Loucy (cell line): Measurements from ENCODE around the gene GREB1L.

Experiments
- H2AFZ ChIP-seq: fragments of 200-600 bp; sonication (generic); 2 replicates; pipeline ENCODE4 v1.6.0; 2016; ENCODE audit warnings: antibody characterized with exemption, mild to moderate bottlenecking, low read length, moderate library complexity
- H3F3A ChIP-seq: fragments of 200-600 bp; 2 replicates; pipeline ENCODE4 v1.6.0; 2016; ENCODE audit warnings: antibody characterized with exemption, low read depth, mild to moderate bottlenecking
- H3K27me3 ChIP-seq: fragments of 200-600 bp; sonication (generic); 2 replicates; pipeline ENCODE4 v1.6.1; 2014; ENCODE audit warnings: low read length, mild to moderate bottlenecking; ENCODE audit not compliant: insufficient read depth, poor library complexity, severe bottlenecking
- H3K36me3 ChIP-seq: fragments of 200-600 bp; sonication (generic); 2 replicates; pipeline ENCODE4 v1.6.1; 2016; ENCODE audit warnings: low read length; ENCODE audit not compliant: insufficient read depth
- H3K4me1 ChIP-seq: fragments of 200-600 bp; sonication (generic); 2 replicates; pipeline ENCODE4 v1.5.1; 2014; ENCODE audit warnings: low read length, mild to moderate bottlenecking; ENCODE audit not compliant: insufficient read depth, poor library complexity, severe bottlenecking
- H3K4me2 ChIP-seq: fragments of 200-600 bp; sonication (generic); 2 replicates; pipeline ENCODE4 v1.6.0; 2014; ENCODE audit warnings: antibody characterized with exemption, low read length, low read depth, mild to moderate bottlenecking; ENCODE audit not compliant: poor library complexity, severe bottlenecking
- H3K4me3 ChIP-seq: fragments of 200-600 bp; sonication (generic); 2 replicates; pipeline ENCODE4 v1.5.1; 2014; ENCODE audit warnings: low read length, mild to moderate bottlenecking, mixed read lengths; ENCODE audit not compliant: poor library complexity, severe bottlenecking
- H3K79me2 ChIP-seq: fragments of 200-600 bp; sonication (generic); 2 replicates; pipeline ENCODE4 v1.6.1; 2014; ENCODE audit warnings: low read length; ENCODE audit not compliant: insufficient read depth
- H3K9ac ChIP-seq: fragments of 200-600 bp; sonication (generic); 2 replicates; pipeline ENCODE4 v1.6.0; 2014; ENCODE audit warnings: mild to moderate bottlenecking, low read depth, low read length, moderate library complexity; ENCODE audit not compliant: poor library complexity, severe bottlenecking
- H3K9me2 ChIP-seq: fragments of 200-600 bp; sonication (generic); replicated peaks from 2 replicates; pipeline ENCODE4 v1.6.1; 2016; ENCODE audit warnings: low read depth, low read length, mixed read lengths
- H3K9me3 ChIP-seq: fragments of 200-600 bp; sonication (generic); 2 replicates; pipeline ENCODE4 v1.6.1; 2014; ENCODE audit warnings: mild to moderate bottlenecking, antibody characterized with exemption, low read length, low read depth; ENCODE audit not compliant: insufficient read depth
- H4K20me1 ChIP-seq: fragments of 200-600 bp; sonication (generic); 2 replicates; pipeline ENCODE4 v1.6.0; 2014; ENCODE audit warnings: antibody characterized with exemption, low read length, mild to moderate bottlenecking; ENCODE audit not compliant: insufficient read depth, poor library complexity, severe bottlenecking
- EZH2phosphoT487 ChIP-seq: fragments of 200-600 bp; IDR thresholded peaks from 2 replicates; pipeline ENCODE4 v1.6.1; 2018; ENCODE audit warnings: antibody characterized with exemption, mild to moderate bottlenecking, moderate library complexity, borderline replicate concordance
- TF ChIP-seq, protein P1 (sequence below): fragments of 200-600 bp; sonication (generic); conservative IDR thresholded peaks from 2 replicates; pipeline ENCODE4 v1.5.1; 2014; ENCODE audit warnings: mild to moderate bottlenecking, antibody characterized with exemption, low read length

GREB1L gene

GRCh38 chr18:21336846-21337245, 94.8 kb downstream of the GREB1L start:
- H3K4me2 ChIP-seq = no peak overlapping the region
- H3K27me3 ChIP-seq = no peaks in the 10 kb centered on the region
- no peaks in the 10 kb centered on the region for H3K79me2 ChIP-seq

GRCh38 chr18:21341141-21341540, 99.1 kb downstream of the GREB1L start:
- Histone ChIP-seq H3K9ac (no peak overlapping the region), H3K27me3 (no peaks in the 10 kb centered on the region), H3F3A (no peaks in the 10 kb centered on the region), H3K4me2 (no peak overlapping the region), H3K9me3 (no peaks in the 10 kb centered on the region), H3K79me2 (no peaks in the 10 kb centered on the region), H3K4me3 (no peak overlapping the region), H3K4me1 (no peaks in the 10 kb centered on the region), H3K9me2 (no peaks in the 10 kb centered on the region), H3K36me3 (no peaks in the 10 kb centered on the region), H2AFZ (no peak overlapping the region; the same call in 1 of the 2 replicates), H4K20me1 (no peaks in the 10 kb centered on the region)
- no peak for TF ChIP-seq EZH2phosphoT487
- TF ChIP-seq, protein P1, sequence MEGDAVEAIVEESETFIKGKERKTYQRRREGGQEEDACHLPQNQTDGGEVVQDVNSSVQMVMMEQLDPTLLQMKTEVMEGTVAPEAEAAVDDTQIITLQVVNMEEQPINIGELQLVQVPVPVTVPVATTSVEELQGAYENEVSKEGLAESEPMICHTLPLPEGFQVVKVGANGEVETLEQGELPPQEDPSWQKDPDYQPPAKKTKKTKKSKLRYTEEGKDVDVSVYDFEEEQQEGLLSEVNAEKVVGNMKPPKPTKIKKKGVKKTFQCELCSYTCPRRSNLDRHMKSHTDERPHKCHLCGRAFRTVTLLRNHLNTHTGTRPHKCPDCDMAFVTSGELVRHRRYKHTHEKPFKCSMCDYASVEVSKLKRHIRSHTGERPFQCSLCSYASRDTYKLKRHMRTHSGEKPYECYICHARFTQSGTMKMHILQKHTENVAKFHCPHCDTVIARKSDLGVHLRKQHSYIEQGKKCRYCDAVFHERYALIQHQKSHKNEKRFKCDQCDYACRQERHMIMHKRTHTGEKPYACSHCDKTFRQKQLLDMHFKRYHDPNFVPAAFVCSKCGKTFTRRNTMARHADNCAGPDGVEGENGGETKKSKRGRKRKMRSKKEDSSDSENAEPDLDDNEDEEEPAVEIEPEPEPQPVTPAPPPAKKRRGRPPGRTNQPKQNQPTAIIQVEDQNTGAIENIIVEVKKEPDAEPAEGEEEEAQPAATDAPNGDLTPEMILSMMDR = no peak

More at GRCh38 chr18:21336846-21337245, 94.8 kb downstream of the GREB1L start:
- no peak overlapping the region for H2AFZ ChIP-seq
- H3K4me1 ChIP-seq = no peaks in the 10 kb centered on the region
- no peaks in the 10 kb centered on the region for H3K36me3 ChIP-seq
- no peaks in the 10 kb centered on the region for H3K9me2 ChIP-seq
- no peaks in the 10 kb centered on the region for H4K20me1 ChIP-seq
- TF ChIP-seq, protein P1 = no peak
- no peak for TF ChIP-seq EZH2phosphoT487
- H3F3A ChIP-seq = no peaks in the 10 kb centered on the region
- H3K9ac ChIP-seq = no peak overlapping the region
- no peak overlapping the region for H3K4me3 ChIP-seq
- no peaks in the 10 kb centered on the region for H3K9me3 ChIP-seq

GRCh38 chr18:21342372-21342771, 100.3 kb downstream of the GREB1L start:
- no peaks in the 10 kb centered on the region for H3K9me3 ChIP-seq
- no peaks in the 10 kb centered on the region for H3K4me1 ChIP-seq
- H3F3A ChIP-seq = no peaks in the 10 kb centered on the region
- no peaks in the 10 kb centered on the region for H3K9me2 ChIP-seq
- H3K36me3 ChIP-seq = no peaks in the 10 kb centered on the region
- TF ChIP-seq, protein P1 = no peak
- TF ChIP-seq EZH2phosphoT487 = no peak
- no peaks in the 10 kb centered on the region for H4K20me1 ChIP-seq
- H2AFZ ChIP-seq = no peak overlapping the region
- no peak overlapping the region for H3K9ac ChIP-seq
- no peaks in the 10 kb centered on the region for H3K27me3 ChIP-seq
- H3K4me2 ChIP-seq = no peak overlapping the region
- no peak overlapping the region for H3K4me3 ChIP-seq
- H3K79me2 ChIP-seq = no peaks in the 10 kb centered on the region
